Stimulated activated CD8-positive, alpha-beta memory T cell treated with anti-CD3 and anti-CD28 coated beads, Interleukin-15, amount 100 ng/mL, for 24 hours (primary cell): ENCODE results near the gene LMO1.

Source experiments
- DNase-seq: peaks from one replicate; pipeline ENCODE4 v3.0.0-alpha.2; 2020; ENCODE audit warnings: low read depth

The LMO1 gene

DNA sequence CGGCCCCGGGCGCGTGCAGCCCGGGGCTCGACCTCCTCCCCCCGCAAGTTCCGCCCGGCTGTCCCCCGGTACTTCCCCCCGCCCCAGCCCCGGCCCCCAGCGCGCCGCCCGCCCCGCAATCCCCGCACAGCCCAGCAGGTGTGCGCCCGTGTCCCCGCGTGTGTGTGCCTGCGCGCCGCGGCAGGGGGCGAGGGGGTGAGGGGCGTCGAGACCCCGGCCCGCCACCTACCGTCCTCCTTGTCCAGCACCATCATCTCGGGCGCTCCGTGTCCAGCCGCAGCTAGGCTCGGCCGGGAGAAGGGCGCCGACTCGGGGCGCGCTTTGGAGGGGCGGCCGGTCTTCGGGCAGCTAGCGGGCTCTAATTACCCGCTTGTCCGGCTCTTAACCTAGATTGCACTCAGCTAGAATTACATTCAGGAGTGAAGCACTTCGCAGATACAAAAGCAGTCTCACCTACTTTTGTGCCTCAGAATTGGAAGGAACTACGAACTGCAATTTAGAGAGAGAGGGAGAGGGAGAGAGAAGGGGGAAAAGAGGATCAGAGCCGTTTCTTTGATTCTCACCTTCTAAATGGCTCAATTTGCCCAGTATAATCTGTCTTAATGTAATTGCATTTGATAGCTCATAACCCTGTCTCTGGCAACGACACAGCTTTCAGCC, 439 bp downstream of the LMO1 start:
- DNase-seq, result no peak

DNA sequence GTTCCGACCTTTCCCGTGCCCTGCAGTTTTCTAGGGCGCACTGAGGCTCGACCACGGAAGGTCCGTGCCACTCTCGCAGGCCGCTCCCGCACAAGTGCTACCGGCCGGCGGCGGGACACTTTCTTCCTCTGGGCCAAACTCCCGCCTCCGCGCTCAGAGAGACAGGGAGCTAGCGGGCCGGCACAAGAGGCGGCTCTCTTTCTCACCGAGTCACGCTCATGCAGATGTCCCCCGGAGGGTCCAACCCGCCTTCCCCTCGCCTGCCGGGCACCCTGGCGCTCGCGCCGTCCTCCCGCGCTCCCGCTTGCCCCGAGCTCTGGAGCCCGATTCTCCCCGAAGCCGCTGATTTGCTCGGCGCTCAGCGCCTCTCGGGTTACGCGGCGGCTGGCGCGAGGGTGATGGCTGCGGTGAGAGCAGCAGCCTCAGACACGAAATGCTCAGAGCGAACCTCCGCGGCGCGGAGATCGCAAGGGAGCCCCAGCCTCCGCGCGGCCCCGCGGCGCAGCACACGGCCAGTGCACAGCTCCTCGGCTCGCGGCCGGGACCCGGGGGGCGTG, 1.0 kb downstream of the LMO1 start:
- no peak for DNase-seq

DNA sequence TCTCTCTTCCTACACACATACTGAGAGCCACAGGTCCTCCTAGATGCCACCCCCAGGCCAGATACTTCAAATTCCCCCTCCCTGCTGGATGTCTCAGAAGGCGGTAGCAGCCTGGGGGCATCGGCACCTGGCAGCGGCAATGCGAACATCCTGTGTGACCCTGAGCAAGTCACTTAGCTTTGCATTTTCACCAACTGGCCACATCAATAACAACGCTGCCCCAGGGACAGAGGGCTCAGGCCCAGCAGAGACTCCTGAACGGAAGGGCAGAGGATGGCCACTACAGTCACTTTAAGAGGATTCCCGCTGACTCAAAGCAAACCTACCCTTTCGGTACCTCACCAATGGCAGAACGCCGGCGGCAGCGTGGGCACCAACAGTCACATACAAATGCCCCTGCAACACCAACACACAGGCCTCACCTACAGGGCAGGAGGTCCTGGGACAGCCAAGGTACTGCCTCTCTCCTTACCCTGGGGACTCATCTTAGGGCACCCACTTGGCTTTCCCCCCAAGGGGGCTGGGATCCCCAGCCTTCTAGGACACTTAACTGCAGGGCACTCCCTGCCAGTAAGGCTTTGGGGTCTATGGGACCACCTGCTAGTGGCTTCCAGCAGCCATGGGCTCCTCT, 1.6 kb downstream of the LMO1 start:
- no peak for DNase-seq

- DNase-seq, result no peak
Observed at GRCh38 chr11:8261291-8261690, 2.4 kb downstream of the LMO1 start.

DNA sequence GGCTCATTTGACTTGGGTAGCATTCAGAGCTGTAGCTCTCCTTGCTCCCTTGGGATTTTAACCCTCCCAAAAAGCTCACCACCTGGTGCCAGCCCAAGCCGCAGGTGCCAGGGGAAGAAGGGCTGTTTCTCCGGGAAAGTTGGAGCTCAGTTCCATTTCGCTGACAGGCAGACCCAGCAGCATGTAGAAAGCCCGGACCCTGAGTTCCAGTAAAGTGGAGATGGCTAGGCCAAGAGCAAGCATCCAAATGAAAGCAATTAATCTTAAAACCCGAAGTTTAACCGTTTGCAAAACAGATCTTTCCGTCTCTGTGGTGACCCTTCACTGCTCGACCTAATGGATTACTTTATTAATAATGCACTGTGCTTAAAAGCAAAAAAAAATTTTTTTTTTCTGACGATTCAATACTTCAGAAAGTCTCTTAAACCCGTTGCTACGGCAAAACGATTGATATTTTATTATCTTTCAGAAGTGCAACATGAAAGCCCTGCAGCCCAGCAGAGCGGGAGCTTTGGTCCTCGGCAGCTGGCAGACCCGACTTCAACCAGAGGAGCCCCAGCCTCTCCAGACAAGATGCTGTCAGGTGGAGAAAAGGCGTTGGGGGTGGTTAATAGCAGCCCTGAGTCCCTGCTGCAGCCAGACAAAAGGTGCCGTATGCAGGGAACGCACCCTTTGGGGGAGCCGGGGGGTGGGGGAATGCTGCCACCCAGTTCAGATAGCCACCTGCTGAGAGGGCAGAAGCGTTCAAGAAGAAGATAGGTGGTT, 3.3 kb downstream of the LMO1 start:
- DNase-seq, result no peak

GRCh38 chr11:8259306-8259959, 4.2 kb downstream of the LMO1 start:
- no peak for DNase-seq

GRCh38 chr11:8258784-8259183, 4.9 kb downstream of the LMO1 start:
- DNase-seq, result no peak

DNA sequence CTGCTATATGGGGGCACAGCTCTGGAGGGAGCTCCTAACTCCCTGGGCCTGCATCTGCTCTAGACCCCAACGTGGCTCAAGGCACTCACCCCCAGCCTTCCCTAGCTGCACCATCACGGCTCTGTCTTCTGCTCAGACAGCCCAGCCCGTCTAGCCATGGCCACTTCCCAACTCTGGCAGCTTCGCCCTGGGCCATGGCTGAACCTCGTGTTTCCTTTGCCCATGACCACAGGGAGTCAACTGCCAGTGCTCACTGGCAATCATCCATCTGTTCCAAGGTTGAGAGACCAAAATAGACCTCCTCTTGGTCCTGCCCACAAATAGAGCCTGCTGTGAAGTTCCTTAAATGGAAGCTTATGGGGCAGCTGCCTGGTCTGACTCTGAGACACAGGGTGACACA, 5.4 kb downstream of the LMO1 start:
- DNase-seq, result no peak

GRCh38 chr11:8257003-8257664, 6.5 kb downstream of the LMO1 start:
- DNase-seq, result no peak

- DNase-seq, result no peak
Observed at GRCh38 chr11:8256271-8257002, 7.2 kb downstream of the LMO1 start.

DNA sequence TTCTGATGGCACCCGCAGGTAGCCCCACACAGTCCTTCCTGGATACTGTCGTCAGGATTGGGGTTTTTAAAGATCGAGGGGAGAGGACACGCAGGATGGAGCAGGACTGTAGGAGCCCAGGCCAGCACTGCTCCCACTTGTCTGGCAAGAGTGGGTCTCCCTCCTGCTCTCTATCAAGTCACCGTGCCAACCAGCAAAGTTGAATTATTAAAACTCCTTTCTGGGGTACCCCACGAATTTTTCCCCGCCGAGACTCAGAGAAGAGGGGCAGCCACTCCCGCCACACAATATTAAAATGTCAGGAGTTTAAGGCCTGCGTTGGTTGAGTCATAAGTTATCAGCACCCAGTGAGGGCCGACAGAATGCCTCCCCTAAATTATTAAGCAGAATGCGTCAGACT, 10.1 kb downstream of the LMO1 start:
- DNase-seq, result no peak

GRCh38 chr11:8252946-8253345, 10.7 kb downstream of the LMO1 start:
- DNase-seq, result no peak

- DNase-seq, result no peak
Observed at GRCh38 chr11:8252388-8252787, 11.3 kb downstream of the LMO1 start.

DNA sequence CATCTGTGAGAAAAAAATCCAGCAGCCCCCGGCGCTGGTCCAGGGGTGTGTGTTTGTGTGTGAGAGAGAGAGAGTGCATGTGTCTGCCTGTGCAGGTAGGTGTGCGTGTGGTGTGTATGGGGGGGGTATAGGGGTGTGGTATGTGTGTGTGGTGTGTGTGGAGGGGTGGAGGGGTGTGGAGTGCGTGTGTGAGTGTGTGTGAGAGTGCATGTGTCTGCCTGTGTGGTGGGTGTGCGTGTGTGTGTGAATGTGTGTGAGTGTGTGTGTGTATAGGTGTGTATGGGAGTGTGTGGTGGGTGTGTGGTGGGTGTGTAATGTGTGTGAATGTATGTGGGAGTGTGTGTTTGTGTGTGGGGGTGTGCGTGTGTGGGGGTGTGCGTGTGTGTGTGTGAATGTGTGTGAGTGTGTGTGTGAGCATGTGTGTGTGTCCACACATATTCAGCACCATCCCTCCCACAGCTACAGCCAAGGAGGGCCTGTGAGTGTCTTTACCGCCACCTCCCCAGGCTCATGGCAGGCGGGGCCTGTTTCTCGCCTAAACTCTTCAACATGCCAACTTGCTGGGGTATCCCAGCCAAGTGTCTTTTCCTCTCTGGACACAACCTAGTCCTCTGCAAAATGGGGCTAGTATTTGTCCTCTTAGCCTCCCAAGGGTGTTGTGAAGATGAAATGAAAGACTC, 11.9 kb downstream of the LMO1 start:
- DNase-seq, result no peak

DNA sequence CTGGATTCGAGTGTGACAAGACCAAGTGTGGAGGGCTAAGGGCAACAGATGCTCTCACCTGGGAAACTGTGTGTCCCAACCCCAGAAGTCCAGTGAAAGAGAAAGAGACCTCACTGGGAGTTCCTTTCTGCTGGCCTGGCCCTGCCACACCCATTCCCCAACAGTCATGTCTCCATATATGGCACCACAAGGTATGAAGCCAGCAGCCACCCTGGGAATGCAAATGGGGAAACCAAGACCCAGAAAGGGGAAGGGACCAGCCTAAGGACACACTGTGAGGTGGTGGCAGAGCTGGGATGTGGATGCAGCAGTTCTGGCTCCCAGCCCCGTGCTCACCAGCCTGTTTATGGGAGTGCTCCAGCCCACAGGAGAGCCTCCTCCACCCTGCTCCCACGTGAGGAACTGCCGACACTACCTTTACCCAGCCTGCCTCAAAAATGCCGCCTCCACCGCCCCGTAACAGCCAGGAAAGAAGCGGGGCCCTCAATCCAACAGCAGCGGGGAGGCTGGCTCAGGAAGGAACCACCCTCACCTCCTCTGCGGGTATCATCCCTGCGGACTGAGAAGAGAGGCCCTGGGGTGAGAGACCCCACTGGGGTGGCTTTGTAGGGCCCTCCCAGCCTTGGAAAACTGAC, 12.6 kb downstream of the LMO1 start:
- DNase-seq, result no peak

GRCh38 chr11:8250434-8250833, 13.2 kb downstream of the LMO1 start:
- DNase-seq, result no peak

DNA sequence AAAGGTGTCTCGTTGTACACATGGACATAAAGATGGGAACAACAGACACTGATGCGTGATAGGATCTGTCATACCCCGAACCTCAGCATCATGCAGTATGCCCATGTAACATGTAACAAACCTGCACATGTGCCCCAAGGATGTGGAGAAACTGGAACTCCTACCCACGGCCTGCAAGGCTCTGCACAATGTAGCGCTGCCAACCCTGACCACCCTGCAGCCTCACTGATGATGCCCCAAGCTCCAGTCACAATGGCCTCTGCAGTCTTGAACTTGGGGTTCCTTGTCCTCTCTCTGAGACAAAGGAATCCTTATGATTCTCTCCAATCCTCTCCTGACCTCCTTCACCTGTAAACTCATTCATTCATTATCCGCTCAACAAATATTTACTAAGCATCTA, 14.2 kb downstream of the LMO1 start:
- no peak for DNase-seq

- no peak for DNase-seq
Observed at GRCh38 chr11:8248786-8249185, 14.9 kb downstream of the LMO1 start.

DNA sequence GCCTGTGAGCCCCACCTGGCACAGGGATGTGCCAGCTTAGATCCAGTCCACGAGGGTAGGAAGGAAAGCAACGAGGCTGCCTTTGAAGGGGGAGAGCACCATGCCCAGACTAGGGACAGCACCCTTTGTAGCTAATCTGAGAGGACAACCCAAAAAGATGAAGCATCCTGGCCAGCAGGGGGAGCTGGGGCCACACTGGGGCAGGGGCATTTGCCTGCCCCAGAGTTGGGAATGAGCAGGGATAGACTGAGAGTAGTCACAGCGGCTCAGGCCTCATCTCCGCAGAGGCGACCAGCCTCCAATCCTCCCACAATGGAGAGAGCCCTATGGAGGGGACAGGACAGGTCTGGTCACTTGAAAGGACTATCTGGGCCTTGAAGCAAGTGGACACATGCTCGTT, 16.4 kb downstream of the LMO1 start:
- no peak for DNase-seq

GRCh38 chr11:8243458-8243857, 20.2 kb downstream of the LMO1 start:
- DNase-seq, result no peak
